SK-N-SH (cell line): ENCODE results near the gene FOXK2.

Experiments
- CHD2 ChIP-seq: fragments of 150-350 bp; IDR thresholded peaks from 2 replicates; pipeline ENCODE4 v1.6.1; 2018; ENCODE audit warnings: low read length; ENCODE audit not compliant: partially characterized antibody
- CTCF ChIP-seq: fragments of 200-600 bp; sonication (generic); IDR thresholded peaks from 2 replicates; pipeline ENCODE4 v1.6.1; 2017; ENCODE audit warnings: antibody characterized with exemption, mild to moderate bottlenecking, moderate library complexity
- EP300 ChIP-seq, 2 experiments: IDR thresholded peaks; 2 replicates each; pipeline versions ENCODE4 v1.4.0 to v1.6.1; 2012; ENCODE audit warnings: borderline replicate concordance in 1 of 2, low read depth in 1 of 2, low read length in 1 of 2
- SIN3A ChIP-seq: IDR thresholded peaks from 2 replicates; pipeline ENCODE4 v1.6.1; 2012; ENCODE audit warnings: low read depth, mild to moderate bottlenecking, low read length, moderate library complexity, borderline replicate concordance
- SMC3 ChIP-seq: IDR thresholded peaks from 2 replicates; pipeline ENCODE4 v1.6.1; 2012; ENCODE audit warnings: low read depth, low read length, improper control_type of control experiment
- TCF12 ChIP-seq: IDR thresholded peaks from 2 replicates; pipeline ENCODE4 v1.4.0; 2012

- TF ChIP-seq SMC3: no peak
- TF ChIP-seq CTCF: no peak
- no peak for TF ChIP-seq SIN3A
- TF ChIP-seq EP300 (IDR thresholded peaks at IDR 0.05; ENCODE audit: borderline replicate concordance in 1 of 2, low read depth in 1 of 2, low read length in 1 of 2): no peak
- TF ChIP-seq TCF12: no peak
- TF ChIP-seq CHD2: no peak
Observed at GRCh38 chr17:82601447-82602000, 82.0 kb downstream of the FOXK2 start.
